Fibroblast of lung (primary cell): ENCODE data around the gene NDST1.

Experiments
- EZH2 ChIP-seq: IDR thresholded peaks from 2 replicates; pipeline ENCODE4 v1.5.1; 2012; ENCODE audit warnings: low read length, control low read depth, mild to moderate bottlenecking; ENCODE audit errors: missing control alignments
- TF ChIP-seq, protein P1 (sequence below), 2 donors: IDR thresholded peaks in 1 of 2; conservative IDR thresholded peaks in 1 of 2; 1 replicate in 1 of 2; 2 replicates in 1 of 2; pipeline ENCODE4 v1.5.1; 2011 to 2012; ENCODE audit warnings: low read length in 2 of 2, control low read depth in 1 of 2, inconsistent platforms in 1 of 2, low read depth in 1 of 2, mild to moderate bottlenecking in 1 of 2

GRCh38 chr5:150523472-150524350, 15.8 kb downstream of the NDST1 start:
- TF ChIP-seq, protein P1, sequence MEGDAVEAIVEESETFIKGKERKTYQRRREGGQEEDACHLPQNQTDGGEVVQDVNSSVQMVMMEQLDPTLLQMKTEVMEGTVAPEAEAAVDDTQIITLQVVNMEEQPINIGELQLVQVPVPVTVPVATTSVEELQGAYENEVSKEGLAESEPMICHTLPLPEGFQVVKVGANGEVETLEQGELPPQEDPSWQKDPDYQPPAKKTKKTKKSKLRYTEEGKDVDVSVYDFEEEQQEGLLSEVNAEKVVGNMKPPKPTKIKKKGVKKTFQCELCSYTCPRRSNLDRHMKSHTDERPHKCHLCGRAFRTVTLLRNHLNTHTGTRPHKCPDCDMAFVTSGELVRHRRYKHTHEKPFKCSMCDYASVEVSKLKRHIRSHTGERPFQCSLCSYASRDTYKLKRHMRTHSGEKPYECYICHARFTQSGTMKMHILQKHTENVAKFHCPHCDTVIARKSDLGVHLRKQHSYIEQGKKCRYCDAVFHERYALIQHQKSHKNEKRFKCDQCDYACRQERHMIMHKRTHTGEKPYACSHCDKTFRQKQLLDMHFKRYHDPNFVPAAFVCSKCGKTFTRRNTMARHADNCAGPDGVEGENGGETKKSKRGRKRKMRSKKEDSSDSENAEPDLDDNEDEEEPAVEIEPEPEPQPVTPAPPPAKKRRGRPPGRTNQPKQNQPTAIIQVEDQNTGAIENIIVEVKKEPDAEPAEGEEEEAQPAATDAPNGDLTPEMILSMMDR (conservative IDR thresholded peaks at IDR 0.05 in 1 of 2, IDR thresholded peaks at IDR 0.05 in 1 of 2; ENCODE audit: low read depth in 1 of 2, low read length in 2 of 2): peak; percentile 68 to 78
- no peak for TF ChIP-seq EZH2
